DND-41 (cell line): ENCODE measurements around the gene ZNF746.

Experiments
- EZH2 ChIP-seq: IDR thresholded peaks from 3 replicates; pipeline ENCODE4 v1.6.1; 2012; ENCODE audit warnings: borderline replicate concordance, low read depth, mild to moderate bottlenecking, moderate library complexity, low read length, inconsistent platforms; ENCODE audit not compliant: severe bottlenecking
- TF ChIP-seq, protein P1 (sequence below): IDR thresholded peaks from 2 replicates; pipeline ENCODE4 v1.5.1; 2012; ENCODE audit warnings: borderline replicate concordance, low read length, moderate library complexity, mild to moderate bottlenecking; ENCODE audit not compliant: poor library complexity, severe bottlenecking; ENCODE audit errors: extremely low read depth

DNA sequence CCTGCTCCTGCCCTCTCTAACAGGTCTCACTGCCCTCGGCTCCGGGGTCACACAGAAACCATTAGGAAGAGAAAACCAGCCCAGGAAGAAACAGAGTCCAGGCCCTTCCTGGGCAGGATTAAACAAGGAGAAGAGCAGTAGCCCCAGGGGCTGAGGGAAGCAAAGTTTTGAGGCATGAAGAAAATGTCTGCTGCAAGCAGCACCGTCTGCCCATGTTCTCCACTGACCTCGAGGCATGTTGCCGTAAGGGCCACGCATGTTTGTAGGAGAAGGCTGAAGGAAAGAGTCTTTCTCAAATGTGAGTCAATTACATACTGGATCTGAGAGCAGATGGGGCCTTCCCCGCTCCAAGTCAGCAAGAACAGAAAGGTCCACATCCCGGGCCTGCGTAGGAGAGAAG is 4.2 kb downstream of the ZNF746 start:
- TF ChIP-seq, protein P1, sequence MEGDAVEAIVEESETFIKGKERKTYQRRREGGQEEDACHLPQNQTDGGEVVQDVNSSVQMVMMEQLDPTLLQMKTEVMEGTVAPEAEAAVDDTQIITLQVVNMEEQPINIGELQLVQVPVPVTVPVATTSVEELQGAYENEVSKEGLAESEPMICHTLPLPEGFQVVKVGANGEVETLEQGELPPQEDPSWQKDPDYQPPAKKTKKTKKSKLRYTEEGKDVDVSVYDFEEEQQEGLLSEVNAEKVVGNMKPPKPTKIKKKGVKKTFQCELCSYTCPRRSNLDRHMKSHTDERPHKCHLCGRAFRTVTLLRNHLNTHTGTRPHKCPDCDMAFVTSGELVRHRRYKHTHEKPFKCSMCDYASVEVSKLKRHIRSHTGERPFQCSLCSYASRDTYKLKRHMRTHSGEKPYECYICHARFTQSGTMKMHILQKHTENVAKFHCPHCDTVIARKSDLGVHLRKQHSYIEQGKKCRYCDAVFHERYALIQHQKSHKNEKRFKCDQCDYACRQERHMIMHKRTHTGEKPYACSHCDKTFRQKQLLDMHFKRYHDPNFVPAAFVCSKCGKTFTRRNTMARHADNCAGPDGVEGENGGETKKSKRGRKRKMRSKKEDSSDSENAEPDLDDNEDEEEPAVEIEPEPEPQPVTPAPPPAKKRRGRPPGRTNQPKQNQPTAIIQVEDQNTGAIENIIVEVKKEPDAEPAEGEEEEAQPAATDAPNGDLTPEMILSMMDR: no peak
- no peak for TF ChIP-seq EZH2
